ENCODE results near the gene ADGRE2. TPM values are rescaled to one million over a fixed set of nuclear protein-coding genes. Genes with fewer than 3 reads are reported as not detected.
"Not testable (repeated sequence)": the region's sequence is repeated elsewhere in the genome, so short reads cannot be mapped to it uniquely, and the experiment has no call there.

ADGRE2 gene
- total and polyA plus RNA-seq, 11 donors, result 0.40 to 11.6 (median 0.84) TPM

DNA sequence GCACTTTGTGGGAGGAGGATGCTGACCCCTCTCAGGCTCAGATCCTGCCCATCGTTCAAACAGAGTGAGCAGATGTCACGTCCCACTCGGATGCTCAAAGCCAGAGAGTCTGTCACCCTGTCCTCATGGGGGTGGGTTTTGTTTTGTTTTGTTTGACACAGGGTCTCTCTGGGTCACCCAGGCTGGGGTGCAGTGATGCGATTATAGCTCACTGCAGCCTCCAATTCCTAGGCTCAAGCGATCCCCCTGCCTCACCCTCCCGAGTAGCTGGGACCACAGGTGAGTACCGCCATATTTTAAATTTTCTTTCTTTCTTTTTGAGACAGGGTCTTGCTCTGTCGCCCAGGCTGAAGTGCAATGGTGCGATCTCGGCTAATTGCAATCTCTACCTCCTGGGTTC lies 4.0 kb downstream of the ADGRE2 start:
- no peaks in the 10 kb centered on the region for H3K9me3 ChIP-seq
- 72 to 78% (median 73%) methylated on average over 10 of the region's 10 CpGs for WGBS, 4 donors
- H3K4me3 ChIP-seq, result no peak overlapping the region
- TF ChIP-seq CTCF (IDR thresholded peaks at IDR 0.05) (no peak), POLR2A (IDR thresholded peaks at IDR 0.05) (no peak)
- no peak overlapping the region for H3K27ac ChIP-seq
- intact Hi-C loops (cut with DNase I), result no loop called here
- H3K36me3 ChIP-seq, result peaks cover 0 to 20% (median 0%) of the 10 kb centered on the region in 9 donors
- DNase-seq, result no peak
- H3K27me3 ChIP-seq, result peaks cover 0 to 33% (median 3%) of the 10 kb centered on the region in 9 donors
- H3K4me1 ChIP-seq, result peaks cover 0 to 10% (median 0%) of the 10 kb centered on the region in 12 donors
- ATAC-seq, result no peak

DNA sequence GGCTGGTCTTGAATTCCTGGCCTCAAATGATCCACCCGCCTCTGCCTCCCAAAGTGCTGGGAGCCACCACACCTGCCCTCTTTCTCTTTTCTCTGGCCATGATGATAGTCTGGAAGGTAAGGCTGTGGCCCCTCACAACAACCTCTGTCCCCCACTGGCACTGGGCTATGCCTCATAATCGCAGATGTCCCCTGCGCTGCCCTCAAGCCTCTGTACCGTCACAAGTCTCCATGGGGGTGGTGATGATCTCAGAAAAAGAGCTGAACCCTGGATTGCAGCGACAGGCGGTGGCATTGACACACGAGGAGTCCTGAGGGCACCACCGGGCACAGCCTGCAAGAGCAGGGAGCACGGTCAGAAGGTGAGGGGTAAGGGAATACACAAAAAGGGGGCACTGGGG lies 4.6 kb downstream of the ADGRE2 start:
- intact Hi-C loops (cut with DNase I); H3K27ac ChIP-seq; DNase-seq; ATAC-seq; H3K9me3 ChIP-seq; H3K4me3 ChIP-seq; H3K4me1 ChIP-seq: not testable (repeated sequence)
- Histone ChIP-seq H3K27me3 (peaks cover 0 to 33% (median 3%) of the 10 kb centered on the region in 9 donors), H3K36me3 (peaks cover 0 to 22% (median 0%) of the 10 kb centered on the region in 9 donors)
- WGBS, 4 donors, result 70 to 80% (median 75%) methylated on average over 8 to 9 of the region's 9 CpGs

GRCh38 chr19:14772995-14773394 lies 5.4 kb downstream of the ADGRE2 start:
- no peak for ATAC-seq
- intact Hi-C loops (cut with DNase I), result no loop called here

GRCh38 chr19:14772467-14772866 lies 5.9 kb downstream of the ADGRE2 start:
- intact Hi-C loops (cut with DNase I), result no loop called here
- WGBS, 4 donors, result 75 to 85% (median 83%) methylated on average over 8 of the region's 8 CpGs
- Histone ChIP-seq H3K36me3 (peaks cover 0 to 35% (median 0%) of the 10 kb centered on the region in 9 donors), H3K4me1 (peaks cover 0 to 10% (median 0%) of the 10 kb centered on the region in 12 donors), H3K4me3 (no peak overlapping the region), H3K27ac (no peak overlapping the region), H3K27me3 (peaks cover 0 to 39% (median 3%) of the 10 kb centered on the region in 9 donors), H3K9me3 (no peaks in the 10 kb centered on the region)
- no peak for TF ChIP-seq POLR2A (IDR thresholded peaks at IDR 0.05)
- no peak for TF ChIP-seq CTCF (IDR thresholded peaks at IDR 0.05)
- DNase-seq (no peak), ATAC-seq (no peak)

More at GRCh38 chr19:14772995-14773394, 5.4 kb downstream of the ADGRE2 start:
- H3K27ac ChIP-seq, result no peak overlapping the region
- no peak for DNase-seq
- H3K9me3 ChIP-seq, result no peaks in the 10 kb centered on the region
- no peak overlapping the region for H3K4me3 ChIP-seq
- TF ChIP-seq POLR2A (IDR thresholded peaks at IDR 0.05), result no peak
- no peak for TF ChIP-seq CTCF (IDR thresholded peaks at IDR 0.05)
- peaks cover 0 to 36% (median 3%) of the 10 kb centered on the region in 9 donors for H3K27me3 ChIP-seq
- H3K36me3 ChIP-seq, result peaks cover 0 to 30% (median 0%) of the 10 kb centered on the region in 9 donors
- peaks cover 0 to 10% (median 0%) of the 10 kb centered on the region in 12 donors for H3K4me1 ChIP-seq
- WGBS, 4 donors, result 87 to 92% (median 91%) methylated on average over 7 of the region's 7 CpGs
